A673 (cell line): Measurements from ENCODE around the gene ITPR2.

ENCODE experiments used
- EZH2 ChIP-seq: fragments of 200-600 bp; sonication (generic); IDR thresholded peaks from 2 replicates; pipeline ENCODE4 v1.6.1; 2017; ENCODE audit warnings: borderline replicate concordance, low read depth, mild to moderate bottlenecking, mixed read lengths, antibody characterized with exemption, low read length; ENCODE audit not compliant: poor library complexity, severe bottlenecking
- TF ChIP-seq, protein P1 (sequence below): fragments of 300-800, 200-600 bp; sonication (generic); conservative IDR thresholded peaks from 2 replicates; pipeline ENCODE4 v1.5.1; 2017; ENCODE audit warnings: low read depth, mild to moderate bottlenecking, antibody characterized with exemption, low read length, moderate library complexity, mixed read lengths

DNA sequence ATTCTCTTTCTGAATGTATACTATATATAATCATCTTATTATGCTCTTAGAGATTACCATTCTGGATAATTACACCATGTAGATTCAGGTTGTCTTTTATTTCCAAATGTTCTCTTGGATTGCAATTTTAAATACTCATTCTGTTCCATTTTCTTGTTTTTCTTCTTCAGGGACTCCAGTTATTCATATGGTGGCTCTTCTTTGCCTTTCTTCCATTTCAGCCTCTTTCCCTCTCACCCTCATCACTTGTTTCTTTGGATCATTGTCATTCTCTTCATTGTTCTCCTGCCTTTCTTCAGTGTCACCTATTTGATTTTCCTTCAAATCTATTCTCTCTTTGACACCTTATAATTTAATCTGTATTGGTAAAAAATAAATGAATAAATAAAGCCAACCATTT is 182.0 kb downstream of the ITPR2 start:
- TF ChIP-seq, protein P1, sequence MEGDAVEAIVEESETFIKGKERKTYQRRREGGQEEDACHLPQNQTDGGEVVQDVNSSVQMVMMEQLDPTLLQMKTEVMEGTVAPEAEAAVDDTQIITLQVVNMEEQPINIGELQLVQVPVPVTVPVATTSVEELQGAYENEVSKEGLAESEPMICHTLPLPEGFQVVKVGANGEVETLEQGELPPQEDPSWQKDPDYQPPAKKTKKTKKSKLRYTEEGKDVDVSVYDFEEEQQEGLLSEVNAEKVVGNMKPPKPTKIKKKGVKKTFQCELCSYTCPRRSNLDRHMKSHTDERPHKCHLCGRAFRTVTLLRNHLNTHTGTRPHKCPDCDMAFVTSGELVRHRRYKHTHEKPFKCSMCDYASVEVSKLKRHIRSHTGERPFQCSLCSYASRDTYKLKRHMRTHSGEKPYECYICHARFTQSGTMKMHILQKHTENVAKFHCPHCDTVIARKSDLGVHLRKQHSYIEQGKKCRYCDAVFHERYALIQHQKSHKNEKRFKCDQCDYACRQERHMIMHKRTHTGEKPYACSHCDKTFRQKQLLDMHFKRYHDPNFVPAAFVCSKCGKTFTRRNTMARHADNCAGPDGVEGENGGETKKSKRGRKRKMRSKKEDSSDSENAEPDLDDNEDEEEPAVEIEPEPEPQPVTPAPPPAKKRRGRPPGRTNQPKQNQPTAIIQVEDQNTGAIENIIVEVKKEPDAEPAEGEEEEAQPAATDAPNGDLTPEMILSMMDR = no peak
- TF ChIP-seq EZH2 = no peak
